HG03108 (cell line): ENCODE measurements around the gene POLD3.
"Not testable (repeated sequence)": the region's sequence is repeated elsewhere in the genome, so short reads cannot be mapped to it uniquely, and the experiment has no call there.

Source experiments
- ATAC-seq: cut with Tn5 transposase; IDR thresholded peaks from one replicate; pipeline ENCODE4 v1.9.1; 2021; ENCODE audit warnings: moderate library complexity; ENCODE audit not compliant: unreplicated experiment

The POLD3 gene

GRCh38 chr11:74636630-74637184 is 44.3 kb downstream of the POLD3 start:
- no peak for ATAC-seq

GRCh38 chr11:74637700-74638099 is 45.3 kb downstream of the POLD3 start:
- no peak for ATAC-seq

- no peak for ATAC-seq
Measured at GRCh38 chr11:74638869-74639268, 46.5 kb downstream of the POLD3 start.

GRCh38 chr11:74639533-74639932 is 47.2 kb downstream of the POLD3 start:
- ATAC-seq = no peak

GRCh38 chr11:74641289-74641688 is 48.9 kb downstream of the POLD3 start:
- no peak for ATAC-seq

- ATAC-seq = no peak
Measured at GRCh38 chr11:74641905-74642304, 49.5 kb downstream of the POLD3 start.

GRCh38 chr11:74642912-74643311 is 50.5 kb downstream of the POLD3 start:
- no peak for ATAC-seq

- no peak for ATAC-seq
Measured at GRCh38 chr11:74644081-74644480, 51.7 kb downstream of the POLD3 start.

- no peak for ATAC-seq
Measured at GRCh38 chr11:74646215-74646614, 53.8 kb downstream of the POLD3 start.

GRCh38 chr11:74646954-74647353 is 54.6 kb downstream of the POLD3 start:
- no peak for ATAC-seq

- ATAC-seq = no peak
Measured at GRCh38 chr11:74647404-74647803, 55.0 kb downstream of the POLD3 start.

- no peak for ATAC-seq
Measured at GRCh38 chr11:74647831-74648230, 55.4 kb downstream of the POLD3 start.

- no peak for ATAC-seq
Measured at GRCh38 chr11:74648894-74649293, 56.5 kb downstream of the POLD3 start.

GRCh38 chr11:74650498-74650897 is 58.1 kb downstream of the POLD3 start:
- no peak for ATAC-seq

GRCh38 chr11:74654976-74655375 is 62.6 kb downstream of the POLD3 start:
- no peak for ATAC-seq

- ATAC-seq = not testable (repeated sequence)
Measured at GRCh38 chr11:74659124-74659523, 66.7 kb downstream of the POLD3 start.

- ATAC-seq = no peak
Measured at GRCh38 chr11:74662487-74663103, 70.2 kb downstream of the POLD3 start.

- no peak for ATAC-seq
Measured at GRCh38 chr11:74663315-74663714, 70.9 kb downstream of the POLD3 start.

- no peak for ATAC-seq
Measured at GRCh38 chr11:74669211-74670160, 77.1 kb downstream of the POLD3 start.

GRCh38 chr11:74670171-74670570 is 77.8 kb downstream of the POLD3 start:
- ATAC-seq = no peak

- no peak for ATAC-seq
Measured at GRCh38 chr11:74671520-74672196, 79.3 kb downstream of the POLD3 start.
